Left ventricle myocardium inferior (tissue), 1 donor: ENCODE results near the gene SYNE1. TPM values are rescaled to one million over a fixed set of nuclear protein-coding genes. Genes with fewer than 3 reads are reported as not detected.

Experiments used
- DNase-seq: peaks from one replicate; pipeline ENCODE4 v3.0.0-alpha.2; 2020
- H3K27ac ChIP-seq: fragments of 200-600 bp; replicated peaks from 2 replicates; pipeline ENCODE4 v1.8.0; 2021
- H3K27me3 ChIP-seq: fragments of 200-600 bp; 2 replicates; pipeline ENCODE4 v1.8.0; 2021; ENCODE audit warnings: low read depth
- H3K36me3 ChIP-seq: fragments of 200-600 bp; 2 replicates; pipeline ENCODE4 v1.8.0; 2021
- H3K4me1 ChIP-seq: fragments of 200-600 bp; 2 replicates; pipeline ENCODE4 v1.8.0; 2021
- H3K4me3 ChIP-seq: fragments of 200-600 bp; 2 replicates; pipeline ENCODE4 v1.8.0; 2021; ENCODE audit warnings: mild to moderate bottlenecking, moderate library complexity
- H3K9me3 ChIP-seq: fragments of 200-600 bp; replicated peaks from 2 replicates; pipeline ENCODE4 v1.8.0; 2021
- CTCF ChIP-seq: fragments of 200-600 bp; IDR thresholded peaks from 2 replicates; pipeline ENCODE4 v1.8.0; 2021; ENCODE audit warnings: antibody characterized with exemption, mild to moderate bottlenecking, borderline replicate concordance
- intact Hi-C: fragments of 100-400 bp; cut with micrococcal nuclease; formaldehyde crosslinking; loops from one replicate; pipeline ENCODE4 v1.11.0; 2022
- total RNA-seq: library from RNA; stranded (reverse); fragmentation: NEBNext Ultra II Directional; extraction: Animal tissue kit (Norgen Biotek cat#: 25700); gene quantifications from one replicate; pipeline ENCODE4 v1.2.1, GENCODE V29; 2021
- donor health status: DM: no; HTN: yes; CAD: no; lungs with severe emphysema.

Gene SYNE1
- total RNA-seq, 1 donor from 2014 or later: 105 TPM

GRCh38 chr6:152471456-152472265, 165.5 kb downstream of the SYNE1 start:
- intact Hi-C loops: no loop called here
- Histone ChIP-seq H3K27ac (no peak overlapping the region), H3K27me3 (no peaks in the 10 kb centered on the region), H3K4me1 (no peaks in the 10 kb centered on the region), H3K36me3 (no peaks in the 10 kb centered on the region), H3K9me3 (peaks cover 16% of the 10 kb centered on the region), H3K4me3 (peak overlapping the region; percentile 13)
- no peak for DNase-seq
- TF ChIP-seq CTCF: no peak

GRCh38 chr6:152463164-152463563, 174.0 kb downstream of the SYNE1 start:
- Histone ChIP-seq H3K36me3 (peaks cover 7% of the 10 kb centered on the region), H3K4me1 (no peaks in the 10 kb centered on the region), H3K9me3 (no peaks in the 10 kb centered on the region), H3K27ac (no peak overlapping the region), H3K4me3 (peak overlapping the region; percentile 1), H3K27me3 (no peaks in the 10 kb centered on the region)
- no peak for DNase-seq
- intact Hi-C loops: no loop called here
- no peak for TF ChIP-seq CTCF

GRCh38 chr6:152462716-152463115, 174.4 kb downstream of the SYNE1 start:
- no peaks in the 10 kb centered on the region for H3K27me3 ChIP-seq
- H3K36me3 ChIP-seq: peaks cover 10% of the 10 kb centered on the region
- H3K9me3 ChIP-seq: no peaks in the 10 kb centered on the region
- intact Hi-C loops: no loop called here
- peak overlapping the region; percentile 1 for H3K4me3 ChIP-seq
- DNase-seq: no peak
- no peaks in the 10 kb centered on the region for H3K4me1 ChIP-seq
- TF ChIP-seq CTCF: no peak
- H3K27ac ChIP-seq: no peak overlapping the region

GRCh38 chr6:152461556-152461955, 175.6 kb downstream of the SYNE1 start:
- no peaks in the 10 kb centered on the region for H3K27me3 ChIP-seq
- TF ChIP-seq CTCF: no peak
- no peak for DNase-seq
- no peak overlapping the region for H3K27ac ChIP-seq
- H3K4me1 ChIP-seq: no peaks in the 10 kb centered on the region
- no peaks in the 10 kb centered on the region for H3K9me3 ChIP-seq
- intact Hi-C loops: no loop called here
- peaks cover 12% of the 10 kb centered on the region for H3K36me3 ChIP-seq
- H3K4me3 ChIP-seq: no peak overlapping the region

- H3K27ac ChIP-seq: no peak overlapping the region
- intact Hi-C loops: no loop called here
- H3K27me3 ChIP-seq: no peaks in the 10 kb centered on the region
- H3K36me3 ChIP-seq: peaks cover 7% of the 10 kb centered on the region
- H3K4me3 ChIP-seq: no peak overlapping the region
- H3K9me3 ChIP-seq: no peaks in the 10 kb centered on the region
- no peaks in the 10 kb centered on the region for H3K4me1 ChIP-seq
- TF ChIP-seq CTCF: no peak
- no peak for DNase-seq
These were observed 178.2 kb downstream of the SYNE1 start for GRCh38 chr6:152458648-152459644.
